T-cell (primary cell): ENCODE measurements around the gene CDC42BPG. TPM values are rescaled to one million over a fixed set of nuclear protein-coding genes. Genes with fewer than 3 reads are reported as not detected.
"Not testable (repeated sequence)": the region's sequence is repeated elsewhere in the genome, so short reads cannot be mapped to it uniquely, and the experiment has no call there.

Experiments
- ATAC-seq, 4 experiments: fragments of 200-7000 bp in 3 of 4; fragments of 150-1000 bp in 1 of 4; cut with Tn5 transposase; replicated peaks in 1 of 4; 1 replicate in 3 of 4; 2 replicates in 1 of 4; pipeline ENCODE4 v1.10.0; 2021; ENCODE audit warnings: moderate library complexity in 3 of 4, mild to moderate bottlenecking in 2 of 4, moderate number of reproducible peaks in 1 of 4
- CTCF ChIA-PET, 2 donors: fragments of 300-600 bp; sonication (Branson Sonifier 250); formaldehyde crosslinking; loops; one replicate each; lab custom pipeline; 2022; ENCODE audit warnings: antibody characterized with exemption in 2 of 2; lab: Charles Lee
- POLR2A ChIA-PET, 2 donors: fragments of 300-600 bp; sonication (Branson Sonifier 250); formaldehyde crosslinking; loops; one replicate each; lab custom pipeline; 2022; ENCODE audit warnings: antibody characterized with exemption in 2 of 2; lab: Charles Lee
- DNase-seq, 35 experiments: peaks; one replicate each; pipeline versions ENCODE4 v3.0.0 to v3.0.0-alpha.2; 2013 to 2023
- H3K27ac ChIP-seq: one replicate; pipeline ENCODE4 v1.5.1; 2013; ENCODE audit warnings: low read length
- H3K27me3 ChIP-seq, 2 experiments: replicated peaks in 1 of 2; 1 replicate in 1 of 2; 2 replicates in 1 of 2; pipeline versions ENCODE4 v1.6.1 to v1.7.0; 2013; ENCODE audit warnings: low read length in 1 of 2, mixed read lengths in 1 of 2; ENCODE audit not compliant: control insufficient read depth in 2 of 2, insufficient read depth in 2 of 2; ENCODE audit errors: extremely low read depth in 1 of 2
- H3K36me3 ChIP-seq, 2 donors: 1 replicate in 1 of 2; 2 replicates in 1 of 2; pipeline versions ENCODE4 v1.6.1 to v1.7.0; 2013; ENCODE audit warnings: low read length in 1 of 2; ENCODE audit not compliant: control insufficient read depth in 2 of 2, insufficient read depth in 1 of 2; ENCODE audit errors: extremely low read depth in 1 of 2
- H3K4me1 ChIP-seq, 2 experiments: 1 replicate in 1 of 2; 2 replicates in 1 of 2; pipeline versions ENCODE4 v1.6.1 to v1.7.0; 2013; ENCODE audit warnings: low read length in 2 of 2, mixed read lengths in 1 of 2; ENCODE audit not compliant: insufficient read depth in 2 of 2, control insufficient read depth in 1 of 2; ENCODE audit errors: extremely low read depth in 1 of 2
- H3K4me3 ChIP-seq, 2 donors: 1 replicate in 1 of 2; 2 replicates in 1 of 2; pipeline versions ENCODE4 v1.5.1 to v1.7.0; 2013; ENCODE audit warnings: mild to moderate bottlenecking in 2 of 2, low read length in 1 of 2, moderate library complexity in 1 of 2; ENCODE audit not compliant: control insufficient read depth in 1 of 2; ENCODE audit errors: extremely low read depth in 1 of 2
- H3K9me3 ChIP-seq: 2 replicates; pipeline ENCODE4 v1.7.0; 2013
- H3K27ac Mint-ChIP-seq, 2 donors: one replicate each; pipeline ENCODE4 v1.8.0; 2020 to 2021; ENCODE audit warnings: mild to moderate bottlenecking in 2 of 2, mixed read lengths in 2 of 2
- H3K27me3 Mint-ChIP-seq, 2 donors: one replicate each; pipeline ENCODE4 v1.8.0; 2021 to 2022; ENCODE audit warnings: mixed read lengths in 2 of 2
- H3K36me3 Mint-ChIP-seq: one replicate; pipeline ENCODE4 v1.8.0; 2021; ENCODE audit warnings: mixed read lengths
- H3K4me1 Mint-ChIP-seq, 3 donors: one replicate each; pipeline ENCODE4 v1.8.0; 2020 to 2022; ENCODE audit warnings: mixed read lengths in 3 of 3, mild to moderate bottlenecking in 1 of 3
- H3K4me3 Mint-ChIP-seq, 3 donors: one replicate each; pipeline ENCODE4 v1.8.0; 2020 to 2022; ENCODE audit warnings: mild to moderate bottlenecking in 3 of 3, mixed read lengths in 3 of 3, moderate library complexity in 3 of 3
- H3K9me3 Mint-ChIP-seq, 3 donors: one replicate each; pipeline ENCODE4 v1.8.0; 2020 to 2022; ENCODE audit warnings: mixed read lengths in 3 of 3
- WGBS: methylation state at CpG from one replicate; pipeline ENCODE4 v1.1.5; 2013; ENCODE audit warnings: missing lambda C conversion rate; ENCODE audit not compliant: insufficient coverage; 5-methylcytosine and 5-hydroxymethylcytosine counted together
- total RNA-seq, 35 experiments: library from RNA in 6 of 35; stranded (reverse) in 6 of 35; fragments of 120-200 nt in 1 of 35; gene quantifications; one replicate each; pipeline versions ENCODE4 v1.2.1 to v1.2.4 and lab custom pipeline; 2013 to 2026

The CDC42BPG gene
- total RNA-seq, 5 donors from 2014 or later (not counting 1 experiment from before 2014, with no cell fraction given) = 7.4 to 10.5 (median 9.1) TPM

- Histone ChIP-seq H3K9me3 (no peaks in the 10 kb centered on the region), H3K27ac (no peak overlapping the region), H3K36me3 (peaks cover 5 to 27% of the 10 kb centered on the region in 2 donors), H3K4me1 (no peaks in the 10 kb centered on the region), H3K4me3 (no peak overlapping the region), H3K27me3 (no peaks in the 10 kb centered on the region)
- Mint-ChIP-seq H3K9me3 (no peaks in the 10 kb centered on the region), H3K4me3 (no peak overlapping the region), H3K4me1 (no peaks in the 10 kb centered on the region), H3K36me3 (peaks cover 20% of the 10 kb centered on the region), H3K27me3 (no peaks in the 10 kb centered on the region), H3K27ac (no peak overlapping the region)
- ATAC-seq (no peak), DNase-seq (no peak)
- POLR2A ChIA-PET = interaction anchor here in 1 of 2 donors (0.5 kb wide), 1 partner anchor 1411 kb away, joined by 3 read pairs; no protein-coding TSS in a partner anchor
- WGBS = 88% methylated on average over 6 of the region's 7 CpGs
- CTCF ChIA-PET = no interaction called here
Observed at GRCh38 chr11:64826062-64826461, 18.4 kb downstream of the CDC42BPG start.

- no peak overlapping the region for H3K27ac ChIP-seq
- POLR2A ChIA-PET = no interaction called here
- H3K36me3 Mint-ChIP-seq = peaks cover 20% of the 10 kb centered on the region
- no peaks in the 10 kb centered on the region for H3K4me1 Mint-ChIP-seq
- no peaks in the 10 kb centered on the region for H3K9me3 ChIP-seq
- no peaks in the 10 kb centered on the region for H3K4me1 ChIP-seq
- no peak for ATAC-seq
- H3K27me3 ChIP-seq = no peaks in the 10 kb centered on the region
- H3K4me3 Mint-ChIP-seq = no peak overlapping the region
- H3K9me3 Mint-ChIP-seq = no peaks in the 10 kb centered on the region
- H3K27me3 Mint-ChIP-seq = no peaks in the 10 kb centered on the region
- WGBS = 71% methylated on average over 10 of the region's 11 CpGs
- no peak overlapping the region for H3K27ac Mint-ChIP-seq
- H3K36me3 ChIP-seq = peaks cover 5 to 18% of the 10 kb centered on the region in 2 donors
- H3K4me3 ChIP-seq = no peak overlapping the region
- no peak for DNase-seq
- CTCF ChIA-PET = no interaction called here
Observed at GRCh38 chr11:64823568-64824119, 20.8 kb downstream of the CDC42BPG start.

- Mint-ChIP-seq H3K27me3 (no peaks in the 10 kb centered on the region), H3K36me3 (no peaks in the 10 kb centered on the region), H3K9me3 (no peaks in the 10 kb centered on the region), H3K4me3 (no peak overlapping the region), H3K27ac (no peak overlapping the region), H3K4me1 (no peaks in the 10 kb centered on the region)
- Histone ChIP-seq H3K4me3 (no peak overlapping the region), H3K36me3 (no peaks in the 10 kb centered on the region), H3K4me1 (no peaks in the 10 kb centered on the region), H3K27me3 (no peaks in the 10 kb centered on the region), H3K9me3 (no peaks in the 10 kb centered on the region), H3K27ac (no peak overlapping the region)
- DNase-seq (no peak), ATAC-seq (no peak)
- ChIA-PET CTCF (no interaction called here), POLR2A (interaction anchor here in 1 of 2 donors (0.6 kb wide), 1 partner anchor 1843 kb away, joined by 10 read pairs; no protein-coding TSS in a partner anchor)
- WGBS = 86% methylated on average over 3 of the region's 3 CpGs
Observed at GRCh38 chr11:64817476-64817875, 27.0 kb downstream of the CDC42BPG start.

GRCh38 chr11:64815433-64815832 lies 29.0 kb downstream of the CDC42BPG start:
- POLR2A ChIA-PET, H3K9me3 Mint-ChIP-seq, ATAC-seq: not testable (repeated sequence)

GRCh38 chr11:64814712-64815187 lies 29.7 kb downstream of the CDC42BPG start:
- H3K36me3 Mint-ChIP-seq = no peaks in the 10 kb centered on the region
- 67% methylated on average over 6 of the region's 7 CpGs for WGBS
- no peak overlapping the region for H3K27ac ChIP-seq
- H3K4me1 Mint-ChIP-seq = peaks cover 9 to 13% (median 11%) of the 10 kb centered on the region in 3 donors
- no peak for ATAC-seq
- no peaks in the 10 kb centered on the region for H3K27me3 ChIP-seq
- H3K9me3 ChIP-seq = no peaks in the 10 kb centered on the region
- H3K9me3 Mint-ChIP-seq = no peaks in the 10 kb centered on the region
- no peaks in the 10 kb centered on the region for H3K27me3 Mint-ChIP-seq
- H3K36me3 ChIP-seq = no peaks in the 10 kb centered on the region
- CTCF ChIA-PET = no interaction called here
- H3K4me3 ChIP-seq = no peak overlapping the region
- peak overlapping the region in 1 of 2 donors; percentile 34 for H3K27ac Mint-ChIP-seq
- no peak overlapping the region for H3K4me3 Mint-ChIP-seq
- POLR2A ChIA-PET = no interaction called here
- DNase-seq = no peak
- peaks cover 5 to 12% of the 10 kb centered on the region in 2 experiments for H3K4me1 ChIP-seq

More at GRCh38 chr11:64815433-64815832, 29.0 kb downstream of the CDC42BPG start:
- H3K36me3 ChIP-seq, H3K4me1 ChIP-seq, H3K4me3 Mint-ChIP-seq, H3K4me3 ChIP-seq, H3K27me3 Mint-ChIP-seq, H3K4me1 Mint-ChIP-seq, H3K27me3 ChIP-seq, H3K27ac Mint-ChIP-seq, H3K27ac ChIP-seq, H3K9me3 ChIP-seq, DNase-seq, H3K36me3 Mint-ChIP-seq: not testable (repeated sequence)
- CTCF ChIA-PET = interaction anchor here (0.6 to 1.3 kb wide), 2 partner anchors 29 to 89 kb away, joined by 3 to 8 read pairs; partner anchors contain the start of gene CDC42BPG (in 1 of the 2)
- WGBS = 90% methylated on average over 3 of the region's 5 CpGs

DNA sequence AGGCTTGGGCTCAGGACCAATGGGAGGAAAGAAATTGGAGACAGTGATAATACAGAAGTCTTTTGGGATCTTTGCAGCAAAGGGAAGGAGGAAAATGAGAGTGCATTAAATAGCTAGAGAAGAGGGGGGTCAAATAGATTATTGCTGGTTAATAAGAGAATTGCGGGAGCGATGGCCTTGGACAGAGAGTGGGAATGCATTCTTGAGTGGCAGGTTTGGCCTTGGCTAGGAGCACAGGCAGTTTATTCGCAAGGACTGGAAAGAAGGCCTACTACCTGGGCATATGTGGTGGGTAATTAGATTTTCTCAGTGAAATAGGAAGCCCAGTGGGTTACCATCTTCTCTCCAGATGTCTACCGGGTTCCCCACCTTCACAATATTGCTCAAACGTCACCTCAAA lies 30.6 kb downstream of the CDC42BPG start:
- Histone ChIP-seq H3K36me3 (no peaks in the 10 kb centered on the region), H3K27ac (no peak overlapping the region), H3K9me3 (no peaks in the 10 kb centered on the region), H3K4me3 (no peak overlapping the region), H3K27me3 (no peaks in the 10 kb centered on the region), H3K4me1 (peaks cover 5 to 22% of the 10 kb centered on the region in 2 experiments)
- H3K4me1 Mint-ChIP-seq = peaks cover 15 to 20% (median 18%) of the 10 kb centered on the region in 3 donors
- CTCF ChIA-PET = interaction anchor here in 1 of 2 donors (0.7 kb wide), 1 partner anchor 83 kb away, joined by 7 read pairs; no protein-coding TSS in a partner anchor
- WGBS = 95% methylated on average over 2 of the region's 5 CpGs
- POLR2A ChIA-PET = no interaction called here
- no peak overlapping the region for H3K4me3 Mint-ChIP-seq
- ATAC-seq (no peak), DNase-seq (no peak)
- H3K27me3 Mint-ChIP-seq = no peaks in the 10 kb centered on the region
- H3K9me3 Mint-ChIP-seq = no peaks in the 10 kb centered on the region
- H3K27ac Mint-ChIP-seq = no peak overlapping the region
- no peaks in the 10 kb centered on the region for H3K36me3 Mint-ChIP-seq
